ENCODE measurements around the gene PHC3.

DNA sequence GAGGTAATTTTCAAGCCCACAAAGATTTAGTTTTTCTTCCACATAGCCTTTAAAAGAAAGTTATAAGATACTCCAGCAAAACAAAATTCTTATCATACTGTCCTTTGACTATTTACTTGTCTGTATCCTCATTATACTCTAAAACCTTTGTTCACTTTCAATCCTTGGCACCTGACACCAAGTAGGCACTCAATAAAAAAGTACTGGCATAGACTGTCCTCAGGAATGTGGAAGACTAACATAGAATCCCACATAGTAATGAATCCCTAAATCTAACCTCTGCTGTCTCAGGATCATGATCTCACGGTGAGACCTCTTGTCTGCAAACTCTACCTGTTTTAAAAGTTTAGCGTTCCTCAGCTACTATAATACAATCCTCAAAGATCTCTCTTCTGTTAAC is 21.6 kb downstream of the PHC3 start:
- TF ChIP-seq, protein P1, sequence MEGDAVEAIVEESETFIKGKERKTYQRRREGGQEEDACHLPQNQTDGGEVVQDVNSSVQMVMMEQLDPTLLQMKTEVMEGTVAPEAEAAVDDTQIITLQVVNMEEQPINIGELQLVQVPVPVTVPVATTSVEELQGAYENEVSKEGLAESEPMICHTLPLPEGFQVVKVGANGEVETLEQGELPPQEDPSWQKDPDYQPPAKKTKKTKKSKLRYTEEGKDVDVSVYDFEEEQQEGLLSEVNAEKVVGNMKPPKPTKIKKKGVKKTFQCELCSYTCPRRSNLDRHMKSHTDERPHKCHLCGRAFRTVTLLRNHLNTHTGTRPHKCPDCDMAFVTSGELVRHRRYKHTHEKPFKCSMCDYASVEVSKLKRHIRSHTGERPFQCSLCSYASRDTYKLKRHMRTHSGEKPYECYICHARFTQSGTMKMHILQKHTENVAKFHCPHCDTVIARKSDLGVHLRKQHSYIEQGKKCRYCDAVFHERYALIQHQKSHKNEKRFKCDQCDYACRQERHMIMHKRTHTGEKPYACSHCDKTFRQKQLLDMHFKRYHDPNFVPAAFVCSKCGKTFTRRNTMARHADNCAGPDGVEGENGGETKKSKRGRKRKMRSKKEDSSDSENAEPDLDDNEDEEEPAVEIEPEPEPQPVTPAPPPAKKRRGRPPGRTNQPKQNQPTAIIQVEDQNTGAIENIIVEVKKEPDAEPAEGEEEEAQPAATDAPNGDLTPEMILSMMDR (IDR thresholded peaks at IDR 0.05; ENCODE audit: insufficient read depth, low read length, poor library complexity, severe bottlenecking) = no peak
- no peak for TF ChIP-seq EZH2phosphoT487 (conservative IDR thresholded peaks at IDR 0.05; ENCODE audit: low read length)
